Gastrocnemius medialis (tissue), 4 donors: ENCODE data around the gene SEPTIN10. TPM values are rescaled to one million over a fixed set of nuclear protein-coding genes. Genes with fewer than 3 reads are reported as not detected.

Experiments
- ATAC-seq, 2 donors: fragments of 150-250 bp; one replicate each; pipeline ENCODE4 v1.9.1; 2016
- DNase-seq, 2 donors: peaks; one replicate each; pipeline ENCODE4 v3.0.0-alpha.2; 2019
- H3K27ac ChIP-seq, 4 donors: fragments of 200-600 bp; sonication (generic); 1 replicate in 1 of 4; 2 replicates in 3 of 4; pipeline ENCODE4 v1.5.1; 2016 to 2018; ENCODE audit warnings: mild to moderate bottlenecking in 2 of 4, moderate library complexity in 1 of 4
- H3K27me3 ChIP-seq, 3 donors: fragments of 200-600 bp; sonication (generic) in 2 of 3; 1 replicate in 1 of 3; 2 replicates in 2 of 3; pipeline versions ENCODE4 v1.5.1 to v1.6.0; 2016 to 2019; ENCODE audit warnings: mild to moderate bottlenecking in 1 of 3, moderate library complexity in 1 of 3
- H3K36me3 ChIP-seq, 2 donors: fragments of 200-600 bp; sonication (generic) in 1 of 2; one replicate each; pipeline ENCODE4 v1.5.1; 2017 to 2018
- H3K4me1 ChIP-seq, 2 donors: fragments of 200-600 bp; sonication (generic) in 1 of 2; one replicate each; pipeline ENCODE4 v1.5.1; 2016 to 2017; ENCODE audit warnings: mild to moderate bottlenecking in 2 of 2
- H3K4me3 ChIP-seq, 4 donors: fragments of 200-600 bp; sonication (generic) in 3 of 4; 1 replicate in 1 of 4; 2 replicates in 3 of 4; pipeline ENCODE4 v1.5.1; 2016 to 2019; ENCODE audit warnings: mild to moderate bottlenecking in 2 of 4
- H3K9me3 ChIP-seq, 3 donors: fragments of 200-600 bp; sonication (generic) in 2 of 3; 1 replicate in 1 of 3; 2 replicates in 2 of 3; pipeline ENCODE4 v1.5.1; 2016 to 2019
- CTCF ChIP-seq, 5 experiments: fragments of 450-650 bp in 3 of 5; fragments of 200-600 bp in 2 of 5; sonication (generic) in 2 of 5; IDR thresholded peaks in 4 of 5; conservative IDR thresholded peaks in 1 of 5; 1 replicate in 4 of 5; 2 replicates in 1 of 5; pipeline ENCODE4 v1.5.1; 2016 to 2019; ENCODE audit warnings: antibody characterized with exemption in 5 of 5, mild to moderate bottlenecking in 3 of 5, moderate library complexity in 3 of 5
- POLR2A ChIP-seq, 2 donors: fragments of 450-650 bp; IDR thresholded peaks; one replicate each; pipeline ENCODE4 v1.6.1; 2017; ENCODE audit warnings: antibody characterized with exemption in 2 of 2, mild to moderate bottlenecking in 2 of 2, moderate library complexity in 2 of 2
- in situ Hi-C, 4 donors: fragments of 200-750 bp; cut with MboI; loops; one replicate each; pipeline versions ENCODE4 v1.15.0 to v1.8.0; 2017; ENCODE audit warnings: low sequenced_read_pairs in 4 of 4
- intact Hi-C: fragments of 100-400 bp; cut with DNase I; formaldehyde crosslinking; loops from one replicate; pipeline ENCODE4 v1.15.1; 2023; ENCODE audit warnings: low total_unique reads
- total RNA-seq, 4 donors: library from RNA; depleted of rRNA; stranded (reverse); fragments of >200 nt; gene quantifications; one replicate each; pipeline versions ENCODE4 v1.1.0 to v1.2.3, GENCODE V29; 2016

SEPTIN10 gene
- total RNA-seq = 10 to 100 TPM; 22.3 to 39.4 (median 29.6) TPM

- peak within 1 kb of the TSS; percentile 66 to 83 (median 70) for H3K4me3 ChIP-seq
- TF ChIP-seq CTCF (IDR thresholded peaks at IDR 0.05 in 4 of 5, conservative IDR thresholded peaks at IDR 0.05 in 1 of 5) (no peak), POLR2A (IDR thresholded peaks at IDR 0.05) (peak; percentile 69 to 79)
- ATAC-seq (peak; percentile 89 to 92), DNase-seq (peak; percentile 86 to 91)
- intact Hi-C loops = loop anchor here (5.0 kb wide), 3 partner anchors 52 to 113 kb away; no protein-coding TSS in a partner anchor
- no peaks in the 10 kb centered on the region for H3K9me3 ChIP-seq
- peak within 1 kb of the TSS; percentile 83 to 98 (median 95) for H3K27ac ChIP-seq
- no peaks in the 10 kb centered on the region for H3K36me3 ChIP-seq
- in situ Hi-C loops = no loop called here
- no peaks in the 10 kb centered on the region for H3K27me3 ChIP-seq
- H3K4me1 ChIP-seq = peaks cover 15 to 23% of the 10 kb centered on the region in 2 donors
These were observed at the start of gene SEPTIN10, which contains the start of gene SOWAHC for GRCh38 chr2:109613922-109614714. TSS of gene SEPTIN10 (minus strand) at chr2:109613966. CDS start at chr2:109613827, 139 bp downstream. TSS of gene SOWAHC (plus strand) at chr2:109614364. CDS start at chr2:109614490, 126 bp downstream.

GRCh38 chr2:109662889-109663288 lies 49.1 kb upstream of the SEPTIN10 start:
- Histone ChIP-seq H3K9me3 (no peaks in the 10 kb centered on the region), H3K27ac (no peak overlapping the region), H3K4me3 (no peak overlapping the region), H3K27me3 (no peaks in the 10 kb centered on the region), H3K4me1 (peaks cover 4 to 6% of the 10 kb centered on the region in 2 donors), H3K36me3 (no peaks in the 10 kb centered on the region)
- no peak for DNase-seq
- in situ Hi-C loops = no loop called here
- ATAC-seq = no peak
- intact Hi-C loops = no loop called here
- TF ChIP-seq POLR2A (IDR thresholded peaks at IDR 0.05) (no peak), CTCF (IDR thresholded peaks at IDR 0.05 in 4 of 5, conservative IDR thresholded peaks at IDR 0.05 in 1 of 5) (no peak)

GRCh38 chr2:109660046-109660860 lies 46.5 kb upstream of the SEPTIN10 start:
- DNase-seq (no peak), ATAC-seq (no peak)
- in situ Hi-C loops (no loop called here), intact Hi-C loops (no loop called here)
- TF ChIP-seq POLR2A (IDR thresholded peaks at IDR 0.05) (no peak), CTCF (IDR thresholded peaks at IDR 0.05 in 4 of 5, conservative IDR thresholded peaks at IDR 0.05 in 1 of 5) (no peak)
- H3K9me3 ChIP-seq = no peaks in the 10 kb centered on the region
- H3K27ac ChIP-seq = no peak overlapping the region
- H3K27me3 ChIP-seq = no peaks in the 10 kb centered on the region
- H3K4me1 ChIP-seq = peaks cover 4 to 6% of the 10 kb centered on the region in 2 donors
- no peak overlapping the region for H3K4me3 ChIP-seq
- H3K36me3 ChIP-seq = no peaks in the 10 kb centered on the region

- no peak for DNase-seq
- TF ChIP-seq CTCF (IDR thresholded peaks at IDR 0.05 in 4 of 5, conservative IDR thresholded peaks at IDR 0.05 in 1 of 5) (no peak), POLR2A (IDR thresholded peaks at IDR 0.05) (no peak)
- peaks cover 4 to 6% of the 10 kb centered on the region in 2 donors for H3K4me1 ChIP-seq
- no peak overlapping the region for H3K27ac ChIP-seq
- H3K4me3 ChIP-seq = no peak overlapping the region
- H3K27me3 ChIP-seq = no peaks in the 10 kb centered on the region
- ATAC-seq = no peak
- H3K9me3 ChIP-seq = no peaks in the 10 kb centered on the region
- in situ Hi-C loops (no loop called here), intact Hi-C loops (no loop called here)
- no peaks in the 10 kb centered on the region for H3K36me3 ChIP-seq
These were observed 45.8 kb upstream of the SEPTIN10 start for GRCh38 chr2:109659396-109660045.
